ENCODE results near the gene CARD14.

Gene CARD14

GRCh38 chr17:80169784-80170500 is at the start of gene CARD14:
Gene CARD14 (plus strand): TSS chr17:80170030. CDS start chr17:80181439, 11,409 bp downstream.
- no peak within 1 kb of the TSS for H3K4me3 ChIP-seq (ENCODE audit: low read length in 2 of 2)
- no peaks in the 10 kb centered on the region for H3K36me3 ChIP-seq (ENCODE audit: control insufficient read depth in 2 of 2, insufficient read depth in 2 of 2, low read length in 2 of 2)
- H3K9ac ChIP-seq (ENCODE audit: low read depth in 1 of 2, low read length in 2 of 2): no peak within 1 kb of the TSS
- no peaks in the 10 kb centered on the region for H3K4me1 ChIP-seq (ENCODE audit: control insufficient read depth in 2 of 2, insufficient read depth in 2 of 2, low read length in 2 of 2)
- H3K27me3 ChIP-seq (ENCODE audit: control insufficient read depth in 2 of 2, insufficient read depth in 2 of 2, low read length in 2 of 2): peaks cover 0 to 3% of the 10 kb centered on the region in 2 donors
- H3K9me3 ChIP-seq (ENCODE audit: control insufficient read depth in 2 of 2, low read length in 2 of 2): no peaks in the 10 kb centered on the region
- no peak within 1 kb of the TSS for H3K27ac ChIP-seq (ENCODE audit: low read depth in 2 of 2, low read length in 2 of 2)

- Histone ChIP-seq H3K4me1 (ENCODE audit: control insufficient read depth in 2 of 2, insufficient read depth in 2 of 2, low read length in 2 of 2) (no peaks in the 10 kb centered on the region), H3K36me3 (ENCODE audit: control insufficient read depth in 2 of 2, insufficient read depth in 2 of 2, low read length in 2 of 2) (peaks cover 0 to 2% of the 10 kb centered on the region in 2 donors), H3K9me3 (ENCODE audit: control insufficient read depth in 2 of 2, low read length in 2 of 2) (no peaks in the 10 kb centered on the region), H3K27me3 (ENCODE audit: control insufficient read depth in 2 of 2, insufficient read depth in 2 of 2, low read length in 2 of 2) (peaks cover 0 to 3% of the 10 kb centered on the region in 2 donors), H3K4me3 (ENCODE audit: low read length in 2 of 2) (no peak overlapping the region), H3K9ac (ENCODE audit: low read depth in 1 of 2, low read length in 2 of 2) (no peak overlapping the region), H3K27ac (ENCODE audit: low read depth in 2 of 2, low read length in 2 of 2) (no peak overlapping the region)
These were observed 47.7 kb upstream of the CARD14 start for GRCh38 chr17:80122026-80122575.

GRCh38 chr17:80122926-80123505 is 46.8 kb upstream of the CARD14 start:
- no peak overlapping the region for H3K4me3 ChIP-seq (ENCODE audit: low read length in 2 of 2)
- H3K27me3 ChIP-seq (ENCODE audit: control insufficient read depth in 2 of 2, insufficient read depth in 2 of 2, low read length in 2 of 2): peaks cover 0 to 3% of the 10 kb centered on the region in 2 donors
- H3K9ac ChIP-seq (ENCODE audit: low read depth in 1 of 2, low read length in 2 of 2): no peak overlapping the region
- H3K9me3 ChIP-seq (ENCODE audit: control insufficient read depth in 2 of 2, low read length in 2 of 2): no peaks in the 10 kb centered on the region
- H3K36me3 ChIP-seq (ENCODE audit: control insufficient read depth in 2 of 2, insufficient read depth in 2 of 2, low read length in 2 of 2): peaks cover 0 to 2% of the 10 kb centered on the region in 2 donors
- H3K27ac ChIP-seq (ENCODE audit: low read depth in 2 of 2, low read length in 2 of 2): no peak overlapping the region
- H3K4me1 ChIP-seq (ENCODE audit: control insufficient read depth in 2 of 2, insufficient read depth in 2 of 2, low read length in 2 of 2): no peaks in the 10 kb centered on the region

DNA sequence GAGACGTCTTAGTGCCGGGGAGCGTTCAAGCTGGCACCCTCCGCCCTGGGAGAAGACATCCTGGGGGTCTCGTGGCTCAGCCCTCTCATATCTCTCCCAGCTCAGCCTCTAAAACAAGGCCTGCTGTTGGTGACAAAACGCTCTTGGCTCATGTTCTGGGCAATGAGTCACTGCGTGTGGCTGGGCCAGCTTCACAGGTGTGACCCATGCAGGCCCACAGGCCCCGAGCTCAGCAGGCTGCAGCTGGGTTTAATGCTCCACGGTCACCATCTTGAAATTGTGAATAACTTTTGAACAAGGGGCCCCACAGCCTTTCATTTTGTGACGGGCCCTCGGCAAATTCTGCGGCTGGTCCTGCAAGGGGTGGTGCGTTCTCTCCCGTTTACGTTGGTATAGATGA is 46.0 kb upstream of the CARD14 start:
- H3K36me3 ChIP-seq (ENCODE audit: control insufficient read depth in 2 of 2, insufficient read depth in 2 of 2, low read length in 2 of 2): no peaks in the 10 kb centered on the region
- no peaks in the 10 kb centered on the region for H3K9me3 ChIP-seq (ENCODE audit: control insufficient read depth in 2 of 2, low read length in 2 of 2)
- H3K9ac ChIP-seq (ENCODE audit: low read depth in 1 of 2, low read length in 2 of 2): no peak overlapping the region
- no peak overlapping the region for H3K27ac ChIP-seq (ENCODE audit: low read depth in 2 of 2, low read length in 2 of 2)
- no peaks in the 10 kb centered on the region for H3K4me1 ChIP-seq (ENCODE audit: control insufficient read depth in 2 of 2, insufficient read depth in 2 of 2, low read length in 2 of 2)
- no peak overlapping the region for H3K4me3 ChIP-seq (ENCODE audit: low read length in 2 of 2)
- peaks cover 0 to 3% of the 10 kb centered on the region in 2 donors for H3K27me3 ChIP-seq (ENCODE audit: control insufficient read depth in 2 of 2, insufficient read depth in 2 of 2, low read length in 2 of 2)

DNA sequence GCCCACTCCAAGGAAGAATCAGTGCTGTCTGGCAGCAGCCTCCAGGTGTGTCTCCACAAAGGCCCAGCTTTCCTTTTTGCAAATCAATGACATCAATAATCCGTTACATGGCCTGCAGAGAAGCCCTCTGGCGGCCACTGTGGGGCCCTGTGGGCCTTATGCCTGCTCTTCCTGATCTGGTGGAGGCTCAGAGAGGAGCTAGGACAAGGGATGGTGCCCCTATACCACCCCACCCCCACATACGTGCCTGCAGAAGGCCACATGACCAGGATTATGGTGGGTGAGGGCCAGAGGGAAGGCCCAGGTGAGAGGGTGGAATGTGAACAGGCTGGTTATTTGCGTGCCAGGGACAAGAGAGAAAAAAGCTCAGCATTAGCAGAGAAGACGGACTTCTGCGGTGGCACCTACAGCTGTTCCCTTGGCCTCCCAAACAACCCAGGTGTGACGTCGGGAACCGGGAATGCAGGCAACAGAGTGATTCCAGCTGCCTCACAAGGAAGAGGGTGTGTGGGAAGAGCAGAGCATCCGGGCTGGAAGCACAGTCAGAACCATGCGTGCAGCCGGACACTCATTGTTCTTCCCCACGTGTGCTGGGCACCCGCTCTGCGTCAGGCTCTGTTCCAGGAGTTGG is 45.4 kb upstream of the CARD14 start:
- Histone ChIP-seq H3K9ac (ENCODE audit: low read depth in 1 of 2, low read length in 2 of 2) (no peak overlapping the region), H3K4me1 (ENCODE audit: control insufficient read depth in 2 of 2, insufficient read depth in 2 of 2, low read length in 2 of 2) (no peaks in the 10 kb centered on the region), H3K27me3 (ENCODE audit: control insufficient read depth in 2 of 2, insufficient read depth in 2 of 2, low read length in 2 of 2) (peaks cover 0 to 3% of the 10 kb centered on the region in 2 donors), H3K36me3 (ENCODE audit: control insufficient read depth in 2 of 2, insufficient read depth in 2 of 2, low read length in 2 of 2) (no peaks in the 10 kb centered on the region), H3K4me3 (ENCODE audit: low read length in 2 of 2) (no peak overlapping the region), H3K27ac (ENCODE audit: low read depth in 2 of 2, low read length in 2 of 2) (no peak overlapping the region), H3K9me3 (ENCODE audit: control insufficient read depth in 2 of 2, low read length in 2 of 2) (no peaks in the 10 kb centered on the region)

- Histone ChIP-seq H3K4me3 (ENCODE audit: low read length in 2 of 2) (no peak overlapping the region), H3K27me3 (ENCODE audit: control insufficient read depth in 2 of 2, insufficient read depth in 2 of 2, low read length in 2 of 2) (peaks cover 0 to 3% of the 10 kb centered on the region in 2 donors), H3K4me1 (ENCODE audit: control insufficient read depth in 2 of 2, insufficient read depth in 2 of 2, low read length in 2 of 2) (no peaks in the 10 kb centered on the region), H3K9ac (ENCODE audit: low read depth in 1 of 2, low read length in 2 of 2) (no peak overlapping the region), H3K9me3 (ENCODE audit: control insufficient read depth in 2 of 2, low read length in 2 of 2) (no peaks in the 10 kb centered on the region), H3K27ac (ENCODE audit: low read depth in 2 of 2, low read length in 2 of 2) (no peak overlapping the region), H3K36me3 (ENCODE audit: control insufficient read depth in 2 of 2, insufficient read depth in 2 of 2, low read length in 2 of 2) (no peaks in the 10 kb centered on the region)
These were observed 44.0 kb upstream of the CARD14 start for GRCh38 chr17:80125656-80126448.

- no peaks in the 10 kb centered on the region for H3K9me3 ChIP-seq (ENCODE audit: control insufficient read depth in 2 of 2, low read length in 2 of 2)
- H3K4me3 ChIP-seq (ENCODE audit: low read length in 2 of 2): no peak overlapping the region
- H3K9ac ChIP-seq (ENCODE audit: low read depth in 1 of 2, low read length in 2 of 2): no peak overlapping the region
These were observed 43.4 kb upstream of the CARD14 start for GRCh38 chr17:80126449-80126715.

GRCh38 chr17:80129006-80129565 is 40.7 kb upstream of the CARD14 start:
- H3K9ac ChIP-seq (ENCODE audit: low read depth in 1 of 2, low read length in 2 of 2): no peak overlapping the region
- H3K4me3 ChIP-seq (ENCODE audit: low read length in 2 of 2): no peak overlapping the region
- no peaks in the 10 kb centered on the region for H3K9me3 ChIP-seq (ENCODE audit: control insufficient read depth in 2 of 2, low read length in 2 of 2)
- no peaks in the 10 kb centered on the region for H3K4me1 ChIP-seq (ENCODE audit: control insufficient read depth in 2 of 2, insufficient read depth in 2 of 2, low read length in 2 of 2)
- H3K36me3 ChIP-seq (ENCODE audit: control insufficient read depth in 2 of 2, insufficient read depth in 2 of 2, low read length in 2 of 2): peaks cover 7 to 9% of the 10 kb centered on the region in 2 donors
- no peak overlapping the region for H3K27ac ChIP-seq (ENCODE audit: low read depth in 2 of 2, low read length in 2 of 2)
- peaks cover 0 to 3% of the 10 kb centered on the region in 2 donors for H3K27me3 ChIP-seq (ENCODE audit: control insufficient read depth in 2 of 2, insufficient read depth in 2 of 2, low read length in 2 of 2)

More at GRCh38 chr17:80126449-80126715, 43.4 kb upstream of the CARD14 start:
- Histone ChIP-seq H3K27ac (ENCODE audit: low read depth in 2 of 2, low read length in 2 of 2) (no peak overlapping the region), H3K27me3 (ENCODE audit: control insufficient read depth in 2 of 2, insufficient read depth in 2 of 2, low read length in 2 of 2) (peaks cover 0 to 3% of the 10 kb centered on the region in 2 donors), H3K36me3 (ENCODE audit: control insufficient read depth in 2 of 2, insufficient read depth in 2 of 2, low read length in 2 of 2) (no peaks in the 10 kb centered on the region), H3K4me1 (ENCODE audit: control insufficient read depth in 2 of 2, insufficient read depth in 2 of 2, low read length in 2 of 2) (no peaks in the 10 kb centered on the region)

- Histone ChIP-seq H3K4me3 (ENCODE audit: low read length in 2 of 2) (no peak overlapping the region), H3K4me1 (ENCODE audit: control insufficient read depth in 2 of 2, insufficient read depth in 2 of 2, low read length in 2 of 2) (no peaks in the 10 kb centered on the region), H3K27ac (ENCODE audit: low read depth in 2 of 2, low read length in 2 of 2) (no peak overlapping the region), H3K36me3 (ENCODE audit: control insufficient read depth in 2 of 2, insufficient read depth in 2 of 2, low read length in 2 of 2) (peaks cover 23 to 26% of the 10 kb centered on the region in 2 donors), H3K9me3 (ENCODE audit: control insufficient read depth in 2 of 2, low read length in 2 of 2) (no peaks in the 10 kb centered on the region), H3K9ac (ENCODE audit: low read depth in 1 of 2, low read length in 2 of 2) (no peak overlapping the region), H3K27me3 (ENCODE audit: control insufficient read depth in 2 of 2, insufficient read depth in 2 of 2, low read length in 2 of 2) (no peaks in the 10 kb centered on the region)
These were observed 38.8 kb upstream of the CARD14 start for GRCh38 chr17:80130992-80131391.
